Measurements from ENCODE around the gene ARRB1.
A peak's percentile ranks its signal among the peaks of the same experiment; 100 is the strongest.

DNA sequence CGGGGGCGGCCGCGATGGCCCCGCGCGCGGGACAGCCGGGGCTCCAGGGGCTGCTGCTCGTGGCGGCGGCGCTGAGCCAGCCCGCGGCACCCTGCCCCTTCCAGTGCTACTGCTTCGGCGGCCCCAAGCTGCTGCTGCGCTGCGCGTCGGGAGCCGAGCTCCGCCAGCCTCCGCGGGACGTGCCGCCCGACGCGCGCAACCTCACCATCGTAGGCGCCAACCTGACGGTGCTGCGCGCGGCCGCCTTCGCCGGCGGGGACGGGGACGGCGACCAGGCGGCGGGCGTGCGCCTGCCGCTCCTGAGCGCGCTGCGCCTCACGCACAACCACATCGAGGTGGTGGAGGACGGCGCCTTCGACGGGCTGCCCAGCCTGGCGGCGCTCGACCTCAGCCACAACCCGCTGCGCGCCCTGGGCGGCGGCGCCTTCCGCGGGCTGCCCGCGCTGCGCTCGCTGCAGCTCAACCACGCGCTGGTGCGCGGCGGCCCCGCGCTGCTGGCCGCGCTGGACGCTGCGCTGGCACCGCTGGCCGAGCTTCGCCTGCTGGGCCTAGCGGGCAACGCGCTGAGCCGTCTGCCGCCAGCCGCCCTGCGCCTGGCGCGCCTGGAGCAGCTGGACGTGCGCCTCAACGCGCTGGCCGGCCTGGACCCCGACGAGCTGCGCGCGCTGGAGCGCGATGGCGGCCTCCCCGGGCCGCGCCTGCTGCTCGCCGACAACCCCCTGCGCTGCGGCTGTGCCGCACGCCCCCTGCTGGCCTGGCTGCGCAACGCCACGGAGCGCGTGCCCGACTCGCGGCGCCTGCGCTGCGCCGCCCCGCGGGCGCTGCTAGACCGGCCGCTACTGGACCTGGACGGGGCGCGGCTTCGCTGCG is 110.2 kb downstream of the ARRB1 start:
- TF ChIP-seq REST (IDR thresholded peaks at IDR 0.05; ENCODE audit: insufficient read depth in 1 of 2, low read depth in 2 of 2, low read length in 1 of 2) (peak in 1 of 2 experiments; percentile 76; a peak in 1 of 4 replicates), CTCF (IDR thresholded peaks at IDR 0.05) (peak; percentile 100), POLR2AphosphoS5 (IDR thresholded peaks at IDR 0.05; ENCODE audit: low read depth, low read length) (peak; percentile 32; the same call in 1 of the 2 replicates), TCF7L2 (IDR thresholded peaks at IDR 0.05; ENCODE audit: low read depth, low read length) (no peak)
